Measurements from ENCODE around the gene NDUFB4.
A peak's percentile ranks its signal among the peaks of the same experiment; 100 is the strongest.

The NDUFB4 gene

GRCh38 chr3:120567370-120568201 lies 28.6 kb upstream of the NDUFB4 start:
- H3K27me3 ChIP-seq (ENCODE audit: insufficient read depth, insufficient read length): no peaks in the 10 kb centered on the region
- H3K36me3 ChIP-seq (ENCODE audit: insufficient read depth, insufficient read length, low read length): no peaks in the 10 kb centered on the region
- peaks cover 3% of the 10 kb centered on the region for H3K4me1 ChIP-seq (ENCODE audit: insufficient read depth, insufficient read length)
- no peak for TF ChIP-seq SUZ12 (IDR thresholded peaks at IDR 0.05; ENCODE audit: extremely low read depth, insufficient read depth, insufficient read length)
- no peak for TF ChIP-seq ZNF274 (IDR thresholded peaks at IDR 0.05; ENCODE audit: low read depth, low read length)
- TF ChIP-seq YY1 (IDR thresholded peaks at IDR 0.05; ENCODE audit: insufficient read depth, insufficient read length): no peak
- no peak overlapping the region for H3K4me3 ChIP-seq (ENCODE audit: insufficient read length, low read depth)
- H3K9ac ChIP-seq (ENCODE audit: insufficient read length, low read depth): no peak overlapping the region
- DNase-seq (ENCODE audit: low read depth, low spot score): no peak
- H3K9me3 ChIP-seq (ENCODE audit: insufficient read depth, low read length): peaks cover 9% of the 10 kb centered on the region; the same call in 1 of the 2 replicates

GRCh38 chr3:120568202-120568531 lies 28.0 kb upstream of the NDUFB4 start:
- TF ChIP-seq YY1 (IDR thresholded peaks at IDR 0.05; ENCODE audit: insufficient read depth, insufficient read length): no peak
- TF ChIP-seq ZNF274 (IDR thresholded peaks at IDR 0.05; ENCODE audit: low read depth, low read length): no peak
- TF ChIP-seq SUZ12 (IDR thresholded peaks at IDR 0.05; ENCODE audit: extremely low read depth, insufficient read depth, insufficient read length): no peak
- DNase-seq (ENCODE audit: low read depth, low spot score): no peak
- H3K36me3 ChIP-seq (ENCODE audit: insufficient read depth, insufficient read length, low read length): no peaks in the 10 kb centered on the region
- H3K4me3 ChIP-seq (ENCODE audit: insufficient read length, low read depth): no peak overlapping the region
- no peaks in the 10 kb centered on the region for H3K27me3 ChIP-seq (ENCODE audit: insufficient read depth, insufficient read length)
- peaks cover 3% of the 10 kb centered on the region for H3K4me1 ChIP-seq (ENCODE audit: insufficient read depth, insufficient read length)
- H3K9me3 ChIP-seq (ENCODE audit: insufficient read depth, low read length): peaks cover 14% of the 10 kb centered on the region; the same call in 1 of the 2 replicates
- H3K9ac ChIP-seq (ENCODE audit: insufficient read length, low read depth): no peak overlapping the region

GRCh38 chr3:120568598-120568997 lies 27.5 kb upstream of the NDUFB4 start:
- Histone ChIP-seq H3K9me3 (ENCODE audit: insufficient read depth, low read length) (peaks cover 14% of the 10 kb centered on the region; the same call in 1 of the 2 replicates), H3K36me3 (ENCODE audit: insufficient read depth, insufficient read length, low read length) (no peaks in the 10 kb centered on the region), H3K27me3 (ENCODE audit: insufficient read depth, insufficient read length) (no peaks in the 10 kb centered on the region), H3K4me1 (ENCODE audit: insufficient read depth, insufficient read length) (peaks cover 3% of the 10 kb centered on the region), H3K9ac (ENCODE audit: insufficient read length, low read depth) (no peak overlapping the region), H3K4me3 (ENCODE audit: insufficient read length, low read depth) (no peak overlapping the region)
- DNase-seq (ENCODE audit: low read depth, low spot score): no peak
- TF ChIP-seq YY1 (IDR thresholded peaks at IDR 0.05; ENCODE audit: insufficient read depth, insufficient read length): no peak
- no peak for TF ChIP-seq SUZ12 (IDR thresholded peaks at IDR 0.05; ENCODE audit: extremely low read depth, insufficient read depth, insufficient read length)
- TF ChIP-seq ZNF274 (IDR thresholded peaks at IDR 0.05; ENCODE audit: low read depth, low read length): no peak

- Histone ChIP-seq H3K27me3 (ENCODE audit: insufficient read depth, insufficient read length) (no peaks in the 10 kb centered on the region), H3K36me3 (ENCODE audit: insufficient read depth, insufficient read length, low read length) (no peaks in the 10 kb centered on the region), H3K4me3 (ENCODE audit: insufficient read length, low read depth) (no peak overlapping the region), H3K4me1 (ENCODE audit: insufficient read depth, insufficient read length) (peaks cover 3% of the 10 kb centered on the region), H3K9ac (ENCODE audit: insufficient read length, low read depth) (no peak overlapping the region), H3K9me3 (ENCODE audit: insufficient read depth, low read length) (peaks cover 14% of the 10 kb centered on the region; the same call in 1 of the 2 replicates)
- no peak for TF ChIP-seq YY1 (IDR thresholded peaks at IDR 0.05; ENCODE audit: insufficient read depth, insufficient read length)
- no peak for TF ChIP-seq ZNF274 (IDR thresholded peaks at IDR 0.05; ENCODE audit: low read depth, low read length)
- no peak for DNase-seq (ENCODE audit: low read depth, low spot score)
These were observed 26.7 kb upstream of the NDUFB4 start for GRCh38 chr3:120569222-120570057.

GRCh38 chr3:120572027-120572426 lies 24.1 kb upstream of the NDUFB4 start:
- Histone ChIP-seq H3K36me3 (ENCODE audit: insufficient read depth, insufficient read length, low read length) (no peaks in the 10 kb centered on the region), H3K4me3 (ENCODE audit: insufficient read length, low read depth) (no peak overlapping the region), H3K9ac (ENCODE audit: insufficient read length, low read depth) (no peak overlapping the region), H3K4me1 (ENCODE audit: insufficient read depth, insufficient read length) (no peaks in the 10 kb centered on the region), H3K27me3 (ENCODE audit: insufficient read depth, insufficient read length) (no peaks in the 10 kb centered on the region), H3K9me3 (ENCODE audit: insufficient read depth, low read length) (peaks cover 14% of the 10 kb centered on the region; the same call in 1 of the 2 replicates)
- DNase-seq (ENCODE audit: low read depth, low spot score): no peak
- no peak for TF ChIP-seq YY1 (IDR thresholded peaks at IDR 0.05; ENCODE audit: insufficient read depth, insufficient read length)
- TF ChIP-seq ZNF274 (IDR thresholded peaks at IDR 0.05; ENCODE audit: low read depth, low read length): no peak
- TF ChIP-seq SUZ12 (IDR thresholded peaks at IDR 0.05; ENCODE audit: extremely low read depth, insufficient read depth, insufficient read length): no peak

- H3K4me3 ChIP-seq (ENCODE audit: insufficient read length, low read depth): no peak overlapping the region
- H3K27me3 ChIP-seq (ENCODE audit: insufficient read depth, insufficient read length): no peaks in the 10 kb centered on the region
- TF ChIP-seq YY1 (IDR thresholded peaks at IDR 0.05; ENCODE audit: insufficient read depth, insufficient read length) (no peak), ZNF274 (IDR thresholded peaks at IDR 0.05; ENCODE audit: low read depth, low read length) (no peak), SUZ12 (IDR thresholded peaks at IDR 0.05; ENCODE audit: extremely low read depth, insufficient read depth, insufficient read length) (no peak)
- H3K9ac ChIP-seq (ENCODE audit: insufficient read length, low read depth): no peak overlapping the region
- no peak for DNase-seq (ENCODE audit: low read depth, low spot score)
- H3K36me3 ChIP-seq (ENCODE audit: insufficient read depth, insufficient read length, low read length): no peaks in the 10 kb centered on the region
- H3K9me3 ChIP-seq (ENCODE audit: insufficient read depth, low read length): no peaks in the 10 kb centered on the region
- no peaks in the 10 kb centered on the region for H3K4me1 ChIP-seq (ENCODE audit: insufficient read depth, insufficient read length)
These were observed 8.7 kb upstream of the NDUFB4 start for GRCh38 chr3:120587332-120587975.

GRCh38 chr3:120595788-120596115 lies 384 bp upstream of the NDUFB4 start:
- H3K9ac ChIP-seq (ENCODE audit: insufficient read length, low read depth): peak overlapping the region; percentile 21
- H3K9me3 ChIP-seq (ENCODE audit: insufficient read depth, low read length): no peaks in the 10 kb centered on the region
- H3K4me3 ChIP-seq (ENCODE audit: insufficient read length, low read depth): peak overlapping the region; percentile 94
- no peaks in the 10 kb centered on the region for H3K27me3 ChIP-seq (ENCODE audit: insufficient read depth, insufficient read length)
- peaks cover 26% of the 10 kb centered on the region for H3K36me3 ChIP-seq (ENCODE audit: insufficient read depth, insufficient read length, low read length)
- no peak for DNase-seq (ENCODE audit: low read depth, low spot score)
- no peak for TF ChIP-seq YY1 (IDR thresholded peaks at IDR 0.05; ENCODE audit: insufficient read depth, insufficient read length)
- TF ChIP-seq SUZ12 (IDR thresholded peaks at IDR 0.05; ENCODE audit: extremely low read depth, insufficient read depth, insufficient read length): no peak
- no peak for TF ChIP-seq ZNF274 (IDR thresholded peaks at IDR 0.05; ENCODE audit: low read depth, low read length)
- H3K4me1 ChIP-seq (ENCODE audit: insufficient read depth, insufficient read length): no peaks in the 10 kb centered on the region
